ENCODE results near the gene ZNF536.
"Not testable (repeated sequence)": the region's sequence is repeated elsewhere in the genome, so short reads cannot be mapped to it uniquely, and the experiment has no call there.

The ZNF536 gene

DNA sequence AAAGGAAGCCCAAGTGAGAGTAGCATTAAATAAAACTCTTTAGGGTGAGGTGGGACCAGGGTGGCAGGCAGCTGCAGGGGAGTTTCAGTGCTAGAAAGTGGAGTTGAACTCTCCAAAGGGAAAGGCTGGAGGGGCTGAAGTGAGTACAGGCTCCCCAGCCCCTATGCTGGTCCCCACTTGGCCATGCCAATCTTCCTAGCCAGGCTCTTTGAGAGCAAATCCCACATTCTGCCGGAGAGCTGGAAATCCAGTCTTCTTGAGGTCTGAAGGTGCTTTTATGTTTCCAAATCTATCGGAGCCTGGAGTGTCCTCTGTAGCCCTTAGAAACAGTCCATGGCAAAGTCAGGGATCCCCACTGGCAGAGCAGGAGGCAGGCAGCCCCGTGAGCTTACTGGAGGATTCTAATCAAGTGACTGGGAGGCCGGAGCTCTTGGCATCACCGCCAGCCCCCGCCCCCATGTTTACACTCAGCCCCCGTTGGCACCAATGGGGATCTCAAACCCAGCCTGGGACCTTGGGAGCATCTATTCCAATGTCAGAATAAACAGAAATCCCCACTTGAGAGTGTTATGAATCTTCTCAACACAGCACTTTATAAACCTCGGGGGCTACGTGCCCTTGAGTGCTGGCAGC is 18.3 kb downstream of the ZNF536 start:
- DNase-seq: no peak

- no peak for DNase-seq
Measured at GRCh38 chr19:30391052-30391451, 18.9 kb downstream of the ZNF536 start.

- DNase-seq: no peak
Measured at GRCh38 chr19:30391554-30392551, 19.7 kb downstream of the ZNF536 start.

GRCh38 chr19:30393046-30393445 is 20.9 kb downstream of the ZNF536 start:
- DNase-seq: no peak

DNA sequence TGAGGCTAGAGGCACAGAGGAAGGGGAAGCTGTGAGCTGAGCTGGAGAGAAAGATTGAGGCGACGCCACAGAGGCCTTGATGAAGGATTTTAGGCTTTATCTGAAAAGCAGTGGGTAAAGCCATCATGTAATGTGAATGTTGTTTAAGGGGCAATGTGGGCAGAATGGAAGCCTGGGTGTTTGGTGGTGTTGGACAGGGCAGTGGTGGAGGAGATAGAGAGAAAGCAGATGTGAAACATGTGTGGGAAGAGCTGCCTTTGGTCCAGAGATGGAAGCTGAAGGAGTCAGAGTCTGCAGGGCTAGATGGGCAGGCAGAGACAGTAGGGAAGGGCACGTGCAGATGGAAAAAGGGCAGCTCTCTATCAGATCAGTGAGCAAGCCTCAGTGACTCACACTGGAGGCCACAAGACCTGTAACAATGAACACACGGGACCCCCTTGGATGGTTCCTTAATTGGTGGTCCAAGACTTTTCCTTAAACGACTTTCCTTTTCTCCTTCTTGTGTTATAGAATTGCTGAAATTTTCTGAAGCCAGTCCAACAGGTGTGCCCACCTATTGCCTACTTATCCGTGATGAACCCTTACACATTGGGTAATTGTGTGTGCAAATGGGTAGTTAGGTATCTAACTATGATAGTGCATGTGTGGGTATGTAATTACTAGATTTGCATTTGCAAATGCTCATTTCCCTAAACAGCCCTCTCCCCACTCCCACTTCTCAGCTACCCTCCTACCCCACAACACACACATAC is 21.7 kb downstream of the ZNF536 start:
- DNase-seq: no peak

DNA sequence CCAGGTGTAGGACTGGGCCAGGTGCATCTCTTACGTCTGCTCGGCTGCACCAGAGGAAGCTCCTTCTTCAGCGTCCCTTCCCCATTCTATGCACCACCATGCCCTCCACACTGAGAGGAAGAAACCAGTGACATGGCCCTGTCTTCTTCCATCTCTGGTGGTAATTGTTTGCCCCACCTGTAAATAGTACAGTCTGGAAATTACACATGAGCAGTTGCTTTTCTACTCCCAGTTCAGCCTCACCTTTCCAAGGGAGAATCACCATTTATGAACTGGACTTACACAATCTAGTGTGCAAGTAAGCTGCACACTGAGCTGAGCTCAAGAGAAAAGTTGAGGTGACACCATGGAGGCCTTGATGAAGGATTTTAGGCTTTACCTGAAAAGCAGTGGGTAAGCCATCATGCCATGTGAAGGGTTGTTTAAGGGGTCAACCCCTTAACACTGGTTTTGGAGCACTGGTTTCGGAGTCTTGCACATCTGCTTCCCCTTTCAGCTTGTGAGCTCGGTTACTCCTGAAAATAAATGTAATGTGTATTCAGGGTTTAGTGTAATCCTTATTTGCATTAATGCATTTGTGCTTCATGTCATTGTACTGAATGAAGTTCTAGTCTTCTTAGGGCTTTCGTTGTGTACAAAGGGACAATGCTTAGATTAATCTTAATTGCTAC is 22.4 kb downstream of the ZNF536 start:
- DNase-seq: no peak

GRCh38 chr19:30395283-30395682 is 23.1 kb downstream of the ZNF536 start:
- DNase-seq: no peak

DNA sequence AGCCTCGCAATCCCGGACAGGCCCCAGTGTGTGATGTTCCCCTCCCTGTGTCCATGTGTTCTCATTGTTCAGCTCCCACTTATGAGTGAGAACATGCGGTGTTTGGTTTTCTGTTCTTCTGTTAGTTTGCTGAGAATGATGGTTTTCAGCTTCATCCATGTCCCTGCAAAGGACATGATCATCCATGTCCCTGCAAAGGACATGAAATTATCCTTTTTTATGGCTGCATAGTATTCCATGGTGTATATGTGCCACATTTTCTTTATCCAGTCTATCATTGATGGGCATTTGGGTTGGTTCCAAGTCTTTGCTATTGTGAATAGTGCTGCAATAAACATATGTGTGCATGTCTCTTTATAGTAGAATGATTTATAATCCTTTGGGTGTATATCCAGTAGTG is 26.4 kb downstream of the ZNF536 start:
- not testable (repeated sequence) for DNase-seq

DNA sequence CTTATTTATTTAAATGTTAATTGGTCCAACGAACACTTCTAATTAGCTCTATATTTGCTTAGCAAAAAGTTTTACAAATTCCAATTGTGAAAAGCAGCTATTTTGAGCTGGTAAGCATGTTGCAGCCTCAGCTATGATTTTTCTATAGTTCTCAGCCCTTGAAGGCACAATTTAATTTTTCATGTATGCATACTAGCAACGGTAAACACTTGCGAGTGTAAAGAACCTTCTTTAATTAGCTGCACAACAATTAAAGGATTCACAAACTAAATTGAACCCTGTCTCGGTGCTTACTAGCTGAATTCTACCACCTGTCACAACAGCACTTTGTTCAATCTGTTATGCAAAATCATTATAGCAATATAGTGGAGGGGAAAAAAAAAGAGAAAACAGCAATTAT is 29.8 kb downstream of the ZNF536 start:
- no peak for DNase-seq

- DNase-seq: no peak
Measured at GRCh38 chr19:30402436-30403202, 30.4 kb downstream of the ZNF536 start.

- no peak for DNase-seq
Measured at GRCh38 chr19:30403203-30403985, 31.2 kb downstream of the ZNF536 start.

GRCh38 chr19:30406220-30407067 is 34.3 kb downstream of the ZNF536 start:
- DNase-seq: no peak

DNA sequence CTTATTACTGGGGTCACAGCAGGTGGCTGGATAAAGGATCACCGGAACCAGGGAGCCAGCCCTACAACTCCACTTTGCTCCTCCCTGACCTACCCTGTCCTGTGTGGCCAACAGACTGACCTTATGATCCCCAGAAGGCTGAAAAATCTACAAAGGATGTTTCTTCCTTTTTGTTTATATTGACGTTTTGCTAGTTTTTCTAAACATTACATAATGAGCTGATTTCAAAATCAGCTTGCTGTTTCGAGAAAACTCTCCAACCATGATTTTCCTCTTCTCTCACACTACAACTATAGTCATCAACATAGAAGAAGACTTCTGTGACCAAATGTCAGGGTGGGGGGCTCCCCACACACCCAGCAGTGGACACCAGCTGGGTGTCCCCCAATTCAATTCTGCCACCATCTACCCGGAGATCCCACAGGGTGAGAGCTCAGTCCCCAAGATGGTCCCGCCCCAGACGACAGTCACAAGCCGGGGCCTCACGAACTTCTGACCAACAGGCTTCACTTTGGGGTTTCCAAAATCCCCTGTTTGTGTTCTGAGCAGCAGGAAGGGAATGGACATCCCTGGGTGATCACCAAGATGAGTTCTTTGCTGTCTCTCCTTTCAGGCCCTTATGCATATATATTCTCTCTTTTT is 35.0 kb downstream of the ZNF536 start:
- no peak for DNase-seq

DNA sequence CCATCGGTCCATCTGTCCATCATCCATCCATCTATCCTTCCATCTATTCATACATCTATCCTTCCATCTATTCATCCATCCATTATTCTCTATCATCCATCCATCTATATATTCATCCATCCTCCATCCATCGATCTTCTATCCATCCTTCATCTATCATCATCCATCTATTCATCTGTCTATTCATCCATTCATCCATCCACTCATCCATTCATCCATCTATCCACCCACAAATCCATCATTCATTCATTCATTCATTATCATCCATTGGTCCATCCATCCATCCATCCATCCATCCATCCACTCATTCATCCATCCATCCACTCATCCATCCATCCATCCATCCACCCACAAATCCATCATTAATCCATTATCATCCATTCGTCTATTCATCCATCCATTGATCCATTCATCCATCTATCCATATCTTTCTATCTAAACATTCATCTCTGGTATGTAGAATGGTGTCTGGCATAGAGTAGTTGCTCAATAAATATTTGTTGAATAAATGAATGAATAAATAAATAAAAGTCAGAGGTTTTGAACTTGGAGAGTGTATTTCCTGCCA is 36.6 kb downstream of the ZNF536 start:
- no peak for DNase-seq

DNA sequence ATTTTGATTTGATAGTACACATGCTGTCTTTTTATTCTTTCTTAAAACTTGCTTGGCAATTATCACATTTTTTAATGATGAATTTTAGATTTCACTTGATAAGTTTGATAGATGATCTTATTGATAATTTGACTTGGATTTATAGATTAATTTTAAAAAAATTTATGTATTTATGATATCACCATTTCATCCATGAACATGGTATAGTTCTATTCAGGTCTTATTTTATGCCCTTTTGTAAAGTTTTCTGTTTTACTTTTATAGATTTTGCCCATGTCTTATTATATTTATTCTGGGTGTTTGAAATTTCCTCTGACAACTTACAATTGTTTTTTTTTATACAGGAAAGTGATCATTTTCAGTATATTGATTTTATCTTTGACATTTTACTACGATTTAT is 39.5 kb downstream of the ZNF536 start:
- no peak for DNase-seq

- no peak for DNase-seq
Measured at GRCh38 chr19:30416375-30416774, 44.2 kb downstream of the ZNF536 start.

DNA sequence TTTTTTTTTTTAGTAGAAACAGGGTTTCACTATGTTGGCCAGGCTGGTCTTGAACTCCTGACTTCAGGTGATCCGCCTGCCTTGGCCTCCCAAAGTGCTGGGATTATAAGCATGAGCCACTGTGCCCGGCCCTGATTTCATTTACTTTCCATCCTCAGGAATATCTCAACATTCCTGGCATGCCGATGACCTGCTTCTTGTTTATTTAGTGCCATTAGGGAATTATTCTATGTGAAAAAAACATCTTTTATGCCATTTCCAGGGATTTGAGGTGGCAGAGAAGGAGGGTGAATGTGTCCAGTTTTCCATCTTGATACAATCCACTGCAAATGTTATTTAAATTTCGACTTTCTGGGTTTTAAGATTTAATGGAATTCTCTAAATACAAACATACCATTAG is 45.0 kb downstream of the ZNF536 start:
- not testable (repeated sequence) for DNase-seq

- no peak for DNase-seq
Measured at GRCh38 chr19:30419568-30420180, 47.5 kb downstream of the ZNF536 start.

- DNase-seq: no peak
Measured at GRCh38 chr19:30420316-30420715, 48.1 kb downstream of the ZNF536 start.
